Cardiac fibroblast (primary cell): ENCODE measurements around the gene COMMD3.
A peak's percentile ranks its signal among the peaks of the same experiment; 100 is the strongest.

Experiments used
- DNase-seq, 2 donors: peaks; one replicate each; pipeline versions ENCODE4 v3.0.0 to v3.0.0-alpha.2; 2010; ENCODE audit warnings: low read depth in 2 of 2
- H3K4me3 ChIP-seq, 2 donors: replicated peaks in 1 of 2; 1 replicate in 1 of 2; 2 replicates in 1 of 2; pipeline ENCODE4 v1.5.1; 2011; ENCODE audit warnings: low read depth in 2 of 2, low read length in 2 of 2, mild to moderate bottlenecking in 2 of 2, moderate library complexity in 1 of 2
- CTCF ChIP-seq: IDR thresholded peaks from one replicate; pipeline ENCODE4 v1.5.1; 2011; ENCODE audit warnings: low read depth, mild to moderate bottlenecking, low read length, inconsistent platforms

The COMMD3 gene

GRCh38 chr10:22341926-22342196 lies 25.7 kb downstream of the COMMD3 start:
- TF ChIP-seq CTCF: no peak
- DNase-seq: no peak
- H3K4me3 ChIP-seq: no peak overlapping the region

GRCh38 chr10:22342421-22342820 lies 26.2 kb downstream of the COMMD3 start:
- no peak for DNase-seq

GRCh38 chr10:22343731-22344130 lies 27.5 kb downstream of the COMMD3 start:
- no peak for DNase-seq
- TF ChIP-seq CTCF: no peak
- no peak overlapping the region for H3K4me3 ChIP-seq

More at GRCh38 chr10:22342421-22342820, 26.2 kb downstream of the COMMD3 start:
- no peak overlapping the region for H3K4me3 ChIP-seq
- no peak for TF ChIP-seq CTCF

- no peak for TF ChIP-seq CTCF
- DNase-seq: no peak
- H3K4me3 ChIP-seq: no peak overlapping the region
These were observed 28.1 kb downstream of the COMMD3 start for GRCh38 chr10:22344249-22344648.

GRCh38 chr10:22344781-22345300 lies 28.7 kb downstream of the COMMD3 start:
- H3K4me3 ChIP-seq: no peak overlapping the region
- no peak for DNase-seq
- no peak for TF ChIP-seq CTCF

- peak within 1 kb of the TSS in 1 of 2 donors; percentile 1 for H3K4me3 ChIP-seq
- TF ChIP-seq CTCF: no peak
- DNase-seq: no peak
These were observed 29.3 kb downstream of the COMMD3 start, which contains the start of gene SPAG6 for GRCh38 chr10:22345301-22346095. SPAG6 (plus strand) TSS chr10:22345496; CDS start chr10:22345612, 116 bp downstream.
